H9 (cell line): ENCODE data around the gene CHRM4. TPM values are rescaled to one million over a fixed set of nuclear protein-coding genes. Genes with fewer than 3 reads are reported as not detected.

ENCODE experiments used
- DNase-seq: peaks from one replicate; pipeline ENCODE4 v3.0.0-alpha.2; 2017
- H2AFZ ChIP-seq: one replicate; pipeline ENCODE4 v1.6.1; 2013; ENCODE audit warnings: mild to moderate bottlenecking, low read length, control low read depth, moderate library complexity
- H2AK5ac ChIP-seq: 2 replicates; pipeline ENCODE4 v1.6.1; 2013; ENCODE audit warnings: low read length, control low read depth, mixed read lengths; ENCODE audit not compliant: insufficient read length
- H2BK120ac ChIP-seq: one replicate; pipeline ENCODE4 v1.6.1; 2013; ENCODE audit warnings: low read depth, mild to moderate bottlenecking, low read length, control low read depth, inconsistent platforms; ENCODE audit not compliant: poor library complexity, severe bottlenecking
- H2BK12ac ChIP-seq: 2 replicates; pipeline ENCODE4 v1.6.1; 2013; ENCODE audit warnings: low read length, control low read depth, mixed read lengths, low read depth; ENCODE audit not compliant: insufficient read length
- H2BK15ac ChIP-seq: 2 replicates; pipeline ENCODE4 v1.6.1; 2013; ENCODE audit warnings: low read depth, low read length, control low read depth
- H2BK20ac ChIP-seq: one replicate; pipeline ENCODE4 v1.6.1; 2013; ENCODE audit warnings: low read depth, mild to moderate bottlenecking, low read length, control low read depth, inconsistent platforms; ENCODE audit not compliant: poor library complexity, severe bottlenecking
- H2BK5ac ChIP-seq: 2 replicates; pipeline ENCODE4 v1.6.1; 2013; ENCODE audit warnings: low read length, control low read depth, mixed read lengths; ENCODE audit not compliant: insufficient read length
- H3K14ac ChIP-seq: 2 replicates; pipeline ENCODE4 v1.6.1; 2013; ENCODE audit warnings: low read length, control low read depth; ENCODE audit not compliant: insufficient read depth
- H3K18ac ChIP-seq: 2 replicates; pipeline ENCODE4 v1.6.1; 2013; ENCODE audit warnings: low read depth, mild to moderate bottlenecking, mixed read lengths, low read length, control low read depth; ENCODE audit not compliant: insufficient read length
- H3K23ac ChIP-seq: 2 replicates; pipeline ENCODE4 v1.6.1; 2013; ENCODE audit warnings: low read length, control low read depth, mixed read lengths, low read depth; ENCODE audit not compliant: insufficient read length
- H3K23me2 ChIP-seq: 2 replicates; pipeline ENCODE4 v1.6.1; 2013; ENCODE audit warnings: low read depth, mild to moderate bottlenecking, mixed read lengths, low read length, control low read depth; ENCODE audit not compliant: insufficient read length, poor library complexity, severe bottlenecking
- H3K27ac ChIP-seq: 2 replicates; pipeline ENCODE4 v1.5.1; 2013; ENCODE audit warnings: low read length, control low read depth, mixed read lengths, low read depth; ENCODE audit not compliant: insufficient read length
- H3K27me3 ChIP-seq: 2 replicates; pipeline ENCODE4 v1.6.1; 2013; ENCODE audit warnings: low read length, control low read depth, inconsistent platforms; ENCODE audit not compliant: insufficient read depth
- H3K4ac ChIP-seq: 2 replicates; pipeline ENCODE4 v1.6.1; 2013; ENCODE audit warnings: low read depth, mild to moderate bottlenecking, control low read depth, inconsistent platforms, low read length, moderate library complexity
- H3K4me1 ChIP-seq: 2 replicates; pipeline ENCODE4 v1.6.1; 2013; ENCODE audit warnings: low read length, control low read depth, inconsistent platforms; ENCODE audit not compliant: insufficient read depth
- H3K4me2 ChIP-seq: 2 replicates; pipeline ENCODE4 v1.6.1; 2013; ENCODE audit warnings: low read length, control low read depth, mixed read lengths; ENCODE audit not compliant: insufficient read length, insufficient read depth
- H3K56ac ChIP-seq: 2 replicates; pipeline ENCODE4 v1.6.1; 2013; ENCODE audit warnings: low read depth, mild to moderate bottlenecking, mixed read lengths, low read length, control low read depth; ENCODE audit not compliant: insufficient read length
- H3K79me1 ChIP-seq: 2 replicates; pipeline ENCODE4 v1.6.1; 2013; ENCODE audit warnings: low read depth, mild to moderate bottlenecking, moderate library complexity, low read length, control low read depth, inconsistent platforms; ENCODE audit not compliant: insufficient read depth, poor library complexity, severe bottlenecking
- H3K79me2 ChIP-seq: 2 replicates; pipeline ENCODE4 v1.6.1; 2013; ENCODE audit warnings: low read length, control low read depth, inconsistent platforms; ENCODE audit not compliant: insufficient read depth
- H3K9ac ChIP-seq: 2 replicates; pipeline ENCODE4 v1.6.1; 2013; ENCODE audit warnings: low read length, control low read depth, mixed read lengths; ENCODE audit not compliant: insufficient read length; ENCODE audit errors: extremely low read depth
- H3K9me3 ChIP-seq: one replicate; pipeline ENCODE4 v1.6.1; 2013; ENCODE audit warnings: low read depth, low read length, inconsistent platforms; ENCODE audit not compliant: control insufficient read depth
- H3T11ph ChIP-seq: one replicate; pipeline ENCODE4 v1.6.1; 2013; ENCODE audit warnings: mild to moderate bottlenecking, low read length, control low read depth, inconsistent platforms
- H4K20me1 ChIP-seq: one replicate; pipeline ENCODE4 v1.6.1; 2013; ENCODE audit not compliant: control insufficient read depth, insufficient read length, insufficient read depth
- H4K5ac ChIP-seq: 2 replicates; pipeline ENCODE4 v1.6.1; 2013; ENCODE audit warnings: low read depth, mild to moderate bottlenecking, mixed read lengths, low read length, control low read depth; ENCODE audit not compliant: insufficient read length
- H4K8ac ChIP-seq: replicated peaks from 2 replicates; pipeline ENCODE4 v1.6.1; 2013; ENCODE audit warnings: low read length, control low read depth, mixed read lengths, low read depth; ENCODE audit not compliant: insufficient read length
- H4K91ac ChIP-seq: 2 replicates; pipeline ENCODE4 v1.6.1; 2013; ENCODE audit warnings: low read depth, mild to moderate bottlenecking, moderate library complexity, mixed read lengths, low read length, control low read depth; ENCODE audit not compliant: insufficient read length
- H3K27ac Mint-ChIP-seq, 3 experiments: 2 replicates in 2 of 3; 3 replicates in 1 of 3; pipeline ENCODE4 v1.8.0; 2020 to 2021; ENCODE audit warnings: mixed read lengths in 3 of 3, mild to moderate bottlenecking in 1 of 3, moderate library complexity in 1 of 3
- H3K27me3 Mint-ChIP-seq: 2 replicates; pipeline ENCODE4 v1.8.0; 2021; ENCODE audit warnings: low read depth, mild to moderate bottlenecking, moderate library complexity, mixed read lengths
- H3K36me3 Mint-ChIP-seq, 3 experiments: 2 replicates in 2 of 3; 3 replicates in 1 of 3; pipeline ENCODE4 v1.8.0; 2020 to 2021; ENCODE audit warnings: low read depth in 3 of 3, mixed read lengths in 3 of 3; ENCODE audit not compliant: insufficient read depth in 1 of 3
- H3K4me1 Mint-ChIP-seq, 2 experiments: 2 replicates each; pipeline ENCODE4 v1.8.0; 2020; ENCODE audit warnings: mixed read lengths in 2 of 2
- H3K4me3 Mint-ChIP-seq, 2 experiments: 2 replicates in 1 of 2; 3 replicates in 1 of 2; pipeline ENCODE4 v1.8.0; 2020 to 2021; ENCODE audit warnings: mild to moderate bottlenecking in 2 of 2, mixed read lengths in 2 of 2, moderate library complexity in 1 of 2
- H3K9me3 Mint-ChIP-seq, 2 experiments: 2 replicates in 1 of 2; 3 replicates in 1 of 2; pipeline ENCODE4 v1.8.0; 2020; ENCODE audit warnings: mild to moderate bottlenecking in 2 of 2, mixed read lengths in 2 of 2, moderate library complexity in 1 of 2
- WGBS: extraction: QIAGEN DNeasy Blood & Tissue Kit; methylation state at CpG from one replicate; pipeline ENCODE4 v1.1.7; 2013; ENCODE audit warnings: missing lambda C conversion rate, low lambda C conversion rate, mixed read lengths; ENCODE audit not compliant: insufficient read length; ENCODE audit errors: extremely low coverage; 5-methylcytosine and 5-hydroxymethylcytosine counted together
- total RNA-seq: library from RNA; stranded (reverse); gene quantifications from 2 replicates; pipeline ENCODE4 v1.2.1, GENCODE V29; 2021
- TF ChIP-seq, protein P1 (sequence below): fragments of 200-600 bp; sonication (generic); conservative IDR thresholded peaks from 3 replicates; pipeline ENCODE4 v1.8.0; 2021; ENCODE audit warnings: antibody characterized with exemption, mild to moderate bottlenecking

The CHRM4 gene
- total RNA-seq, 1 experiment from 2014 or later, result 1.0 TPM

- Mint-ChIP-seq H3K27me3 (no peaks in the 10 kb centered on the region), H3K9me3 (no peaks in the 10 kb centered on the region), H3K36me3 (peaks cover 0 to 13% (median 0%) of the 10 kb centered on the region in 3 experiments; a peak in 1 of 7 replicates), H3K4me1 (peaks cover 58 to 69% of the 10 kb centered on the region in 2 experiments), H3K27ac (peak overlapping the region in 2 of 3 experiments; percentile 52 to 81; a peak in 4 of 7 replicates), H3K4me3 (peak overlapping the region in 1 of 2 experiments; percentile 42; a peak in 2 of 5 replicates)
- Histone ChIP-seq H3K9ac (no peak overlapping the region), H2BK120ac (no peak overlapping the region), H4K91ac (no peak overlapping the region), H3K79me1 (peaks cover 12% of the 10 kb centered on the region), H3T11ph (no peak overlapping the region), H3K23me2 (peaks cover 10% of the 10 kb centered on the region), H3K23ac (no peak overlapping the region), H3K4me1 (peaks cover 13% of the 10 kb centered on the region; the same call in 1 of the 2 replicates), H2BK12ac (no peak overlapping the region), H2AK5ac (no peak overlapping the region), H3K18ac (no peak overlapping the region), H3K27me3 (no peaks in the 10 kb centered on the region), H2BK15ac (no peak overlapping the region), H2AFZ (no peak overlapping the region), H4K8ac (no peak overlapping the region), H3K56ac (no peak overlapping the region), H3K4me2 (no peak overlapping the region), H4K20me1 (peaks cover 5% of the 10 kb centered on the region), H4K5ac (no peak overlapping the region), H3K14ac (no peak overlapping the region), H3K79me2 (peaks cover 14% of the 10 kb centered on the region; the same call in 1 of the 2 replicates), H3K9me3 (no peaks in the 10 kb centered on the region), H2BK5ac (no peak overlapping the region), H3K27ac (no peak overlapping the region), H2BK20ac (no peak overlapping the region), H3K4ac (no peak overlapping the region)
- peak; percentile 82 for DNase-seq
- TF ChIP-seq, protein P1, sequence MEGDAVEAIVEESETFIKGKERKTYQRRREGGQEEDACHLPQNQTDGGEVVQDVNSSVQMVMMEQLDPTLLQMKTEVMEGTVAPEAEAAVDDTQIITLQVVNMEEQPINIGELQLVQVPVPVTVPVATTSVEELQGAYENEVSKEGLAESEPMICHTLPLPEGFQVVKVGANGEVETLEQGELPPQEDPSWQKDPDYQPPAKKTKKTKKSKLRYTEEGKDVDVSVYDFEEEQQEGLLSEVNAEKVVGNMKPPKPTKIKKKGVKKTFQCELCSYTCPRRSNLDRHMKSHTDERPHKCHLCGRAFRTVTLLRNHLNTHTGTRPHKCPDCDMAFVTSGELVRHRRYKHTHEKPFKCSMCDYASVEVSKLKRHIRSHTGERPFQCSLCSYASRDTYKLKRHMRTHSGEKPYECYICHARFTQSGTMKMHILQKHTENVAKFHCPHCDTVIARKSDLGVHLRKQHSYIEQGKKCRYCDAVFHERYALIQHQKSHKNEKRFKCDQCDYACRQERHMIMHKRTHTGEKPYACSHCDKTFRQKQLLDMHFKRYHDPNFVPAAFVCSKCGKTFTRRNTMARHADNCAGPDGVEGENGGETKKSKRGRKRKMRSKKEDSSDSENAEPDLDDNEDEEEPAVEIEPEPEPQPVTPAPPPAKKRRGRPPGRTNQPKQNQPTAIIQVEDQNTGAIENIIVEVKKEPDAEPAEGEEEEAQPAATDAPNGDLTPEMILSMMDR, result peak; percentile 99
- WGBS, result no CpG with 5 or more reads among the region's 33 CpGs
These were observed 39.3 kb downstream of the CHRM4 start for GRCh38 chr11:46352063-46352841.
